Activated naive CD4-positive, alpha-beta T cell treated with Interleukin-2 at 50 U/mL for 16 hours (primary cell): Measurements from ENCODE around the gene NR4A2.

ENCODE experiments used
- DNase-seq: peaks from one replicate; pipeline ENCODE4 v3.0.0-alpha.2; 2020

NR4A2 gene

GRCh38 chr2:156332534-156333273 lies at the start of gene NR4A2:
TSS of gene NR4A2 (minus strand) at chr2:156332721. CDS start at chr2:156330186, 2,535 bp downstream.
- DNase-seq = peak; percentile 88

- no peak for DNase-seq
Measured at GRCh38 chr2:156380117-156380645, 47.7 kb upstream of the NR4A2 start.

- no peak for DNase-seq
Measured at GRCh38 chr2:156379714-156380113, 47.2 kb upstream of the NR4A2 start.

GRCh38 chr2:156379071-156379470 lies 46.5 kb upstream of the NR4A2 start:
- no peak for DNase-seq

DNA sequence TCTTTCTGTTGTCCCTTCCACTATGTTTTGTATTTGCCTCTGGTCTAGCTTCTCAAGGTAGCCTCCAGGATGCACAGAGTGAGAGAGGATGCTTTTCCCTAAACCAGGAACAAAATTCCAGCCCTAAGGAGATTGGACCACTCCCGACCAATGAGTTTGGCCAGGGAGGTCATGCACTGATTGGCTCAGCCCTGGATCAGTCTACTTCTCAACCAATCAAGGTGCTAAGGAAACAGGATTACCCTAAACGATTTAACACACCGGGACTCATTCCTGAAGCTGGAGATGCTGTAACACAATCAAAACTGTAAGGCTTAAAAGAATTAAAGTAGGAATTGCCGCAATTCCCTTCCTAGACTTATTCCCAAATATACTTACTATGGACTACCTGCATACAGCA lies 34.2 kb upstream of the NR4A2 start:
- no peak for DNase-seq

DNA sequence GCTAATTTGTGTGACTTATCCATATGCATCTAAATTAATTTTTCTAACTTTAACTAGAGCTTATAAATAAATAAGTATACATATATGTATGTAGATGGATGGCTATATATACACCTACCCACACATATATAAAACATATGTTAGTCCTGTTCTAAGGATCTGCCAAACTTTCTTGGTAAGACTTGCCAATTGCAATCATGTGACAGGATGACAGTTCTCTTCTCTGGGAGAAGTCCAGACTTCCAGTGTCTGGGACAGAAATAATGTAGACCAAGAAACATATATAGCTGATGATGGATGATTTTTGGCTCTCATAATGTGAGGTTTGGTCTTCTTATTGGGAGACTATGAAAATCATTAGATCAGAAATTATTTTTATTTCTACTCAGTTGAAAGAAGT lies 30.6 kb upstream of the NR4A2 start:
- DNase-seq = no peak

DNA sequence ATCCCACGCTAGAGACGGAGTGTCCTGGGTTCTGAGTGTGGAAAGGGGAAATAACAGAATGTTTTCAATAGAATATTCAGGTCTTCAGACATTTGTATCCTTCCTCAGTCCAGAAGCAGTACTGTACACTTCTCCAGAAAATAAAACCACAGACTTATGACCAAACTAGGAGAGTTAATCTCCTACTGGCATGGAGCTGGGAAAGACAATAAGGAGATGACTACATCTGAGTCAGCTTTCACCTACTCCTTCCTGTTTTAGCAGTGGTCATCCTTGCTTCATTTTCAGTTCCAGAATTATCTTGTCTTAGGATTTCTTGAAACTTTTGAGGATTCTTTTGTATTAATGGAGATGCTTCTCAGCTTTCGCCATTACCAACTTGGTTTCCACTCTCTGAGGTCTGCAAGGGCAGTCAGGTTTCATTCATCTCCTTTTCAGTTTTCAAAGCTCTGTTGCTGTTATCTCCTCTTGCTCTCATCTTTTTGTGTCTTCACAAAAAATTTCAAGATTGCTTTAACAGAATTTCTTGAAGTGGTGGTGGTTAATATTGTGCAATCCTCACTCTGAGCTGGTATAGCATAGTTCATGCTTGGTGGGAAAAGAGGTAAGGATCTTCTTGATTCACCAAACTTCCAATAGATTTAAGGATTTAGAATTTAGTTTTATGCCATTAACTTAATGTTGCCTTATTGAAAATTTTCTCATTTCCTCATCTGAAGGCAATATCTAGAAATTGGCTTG lies 23.7 kb upstream of the NR4A2 start:
- DNase-seq = no peak

DNA sequence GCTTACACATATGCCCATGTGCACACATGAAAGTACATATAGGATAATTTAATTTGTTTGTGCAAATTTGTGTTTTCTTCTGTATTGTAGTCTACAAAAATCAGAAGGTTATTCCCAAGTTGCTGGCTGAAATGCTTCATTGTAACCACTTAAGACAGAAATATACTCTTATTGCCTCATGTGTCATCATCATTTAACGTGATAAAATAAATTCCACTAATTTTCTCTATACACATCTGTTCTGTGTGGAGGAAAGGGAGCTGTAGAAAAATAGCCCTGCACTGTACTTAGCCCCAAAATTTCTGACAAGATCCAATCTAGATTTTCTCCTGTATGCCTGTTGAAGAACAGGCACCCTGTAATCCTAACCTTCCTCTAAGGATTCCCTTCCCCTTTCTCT lies 20.4 kb upstream of the NR4A2 start:
- DNase-seq = no peak

GRCh38 chr2:156350374-156351142 lies 18.0 kb upstream of the NR4A2 start:
- DNase-seq = no peak

GRCh38 chr2:156349605-156350004 lies 17.1 kb upstream of the NR4A2 start:
- no peak for DNase-seq

- DNase-seq = no peak
Measured at GRCh38 chr2:156349161-156349560, 16.6 kb upstream of the NR4A2 start.

DNA sequence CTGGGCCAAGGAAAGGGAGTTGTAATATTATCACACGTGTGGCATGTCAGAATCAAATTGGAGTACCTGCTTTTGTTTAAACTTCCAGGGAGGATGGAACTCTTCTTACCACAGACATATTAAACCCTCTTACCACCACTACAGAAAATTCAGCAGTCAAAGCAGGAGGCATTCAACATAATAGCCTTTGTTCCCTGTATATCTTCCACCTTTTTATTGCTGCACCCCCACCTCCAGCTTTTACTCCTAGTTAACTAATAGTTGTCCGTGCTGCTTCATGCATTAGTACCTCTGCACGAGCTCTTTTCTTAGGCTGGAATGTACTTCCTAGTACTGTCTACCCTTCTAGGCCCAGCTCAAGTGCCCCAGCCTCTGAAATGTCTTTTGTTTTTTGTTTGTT lies 14.9 kb upstream of the NR4A2 start:
- no peak for DNase-seq

DNA sequence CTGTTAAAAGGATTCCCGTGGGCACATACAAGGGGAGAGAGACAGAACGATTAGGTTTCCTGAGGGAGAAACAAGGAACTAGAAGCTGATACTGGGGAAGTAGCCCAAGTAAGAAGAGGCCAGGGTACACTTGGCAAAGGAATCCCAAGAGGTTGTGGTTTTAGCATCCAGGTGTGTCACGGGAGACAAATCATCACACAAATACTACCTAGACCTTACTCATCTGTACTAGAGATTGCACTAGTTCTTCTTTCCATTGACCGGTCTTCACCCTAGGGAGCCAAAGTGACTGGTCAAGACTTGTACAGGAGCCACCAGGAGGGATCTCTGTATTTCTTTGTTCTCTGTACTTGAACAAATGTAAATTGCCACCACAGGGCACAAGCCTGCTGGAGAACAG lies 14.2 kb upstream of the NR4A2 start:
- no peak for DNase-seq

DNA sequence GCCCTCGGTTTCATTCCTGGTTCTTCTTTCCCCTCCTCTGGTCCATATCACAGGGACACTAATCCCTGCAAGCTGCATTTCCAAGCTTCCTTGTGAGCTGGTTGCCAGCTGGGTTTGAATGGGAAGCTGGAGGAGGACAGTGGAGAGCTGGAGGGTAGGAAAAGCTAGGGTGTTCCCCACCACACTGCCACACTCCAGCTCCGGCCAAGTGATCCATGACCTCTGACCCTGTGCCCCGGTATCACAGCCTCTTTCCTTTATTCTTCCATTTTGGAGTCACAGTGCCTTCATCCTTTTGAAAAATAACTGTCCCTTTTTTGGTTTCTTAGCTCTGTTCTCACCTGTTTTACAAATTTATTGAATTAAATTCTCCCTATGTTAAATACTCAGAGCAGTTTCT lies 13.1 kb upstream of the NR4A2 start:
- no peak for DNase-seq

- DNase-seq = no peak
Measured at GRCh38 chr2:156343940-156344301, 11.4 kb upstream of the NR4A2 start.

GRCh38 chr2:156343096-156343939 lies 10.8 kb upstream of the NR4A2 start:
- DNase-seq = no peak

DNA sequence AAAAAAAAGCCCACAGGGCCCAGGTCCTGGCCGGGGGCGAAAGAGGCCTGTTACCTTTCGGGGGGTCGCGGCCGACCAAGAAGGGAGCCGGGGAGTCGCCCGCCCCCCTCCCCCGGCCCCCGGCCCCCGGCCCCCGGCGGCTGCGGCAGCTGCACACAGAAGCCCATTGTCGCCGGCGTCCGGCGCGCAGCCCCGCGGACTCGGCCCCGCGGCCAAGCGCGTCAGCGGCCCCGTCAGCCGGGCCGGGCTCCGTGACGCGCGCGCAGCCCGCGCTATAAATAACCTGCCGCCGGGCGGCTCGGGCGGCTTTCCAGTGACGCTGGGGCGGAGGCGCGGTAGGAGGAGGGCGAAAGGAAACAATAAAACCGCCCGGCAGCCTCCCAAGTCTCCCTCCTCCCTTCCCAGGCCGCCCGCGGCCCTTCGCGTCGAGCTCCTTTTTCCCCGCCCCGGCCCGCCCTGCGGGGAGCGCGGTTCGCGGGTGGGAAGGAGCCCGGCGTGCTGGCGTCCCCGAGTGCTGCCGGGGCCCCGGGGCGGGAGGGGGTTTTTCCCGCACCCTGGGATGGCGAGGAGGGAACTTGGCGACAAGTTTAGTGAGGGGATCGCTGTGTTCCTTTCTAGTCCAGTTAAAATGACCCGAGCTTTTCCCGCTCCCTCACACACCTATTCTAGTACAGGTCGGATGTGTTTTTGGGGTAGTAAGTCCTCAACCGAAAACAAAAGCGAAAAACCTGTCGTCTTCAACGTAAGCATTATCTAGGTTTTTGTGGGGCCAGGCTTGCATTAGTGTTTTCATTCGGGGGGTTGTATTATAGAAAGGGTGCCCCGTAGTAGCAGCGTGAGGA lies 10.0 kb upstream of the NR4A2 start:
- peak; percentile 88 for DNase-seq

- peak; percentile 88 for DNase-seq
Measured at GRCh38 chr2:156341452-156342253, 9.1 kb upstream of the NR4A2 start.

DNA sequence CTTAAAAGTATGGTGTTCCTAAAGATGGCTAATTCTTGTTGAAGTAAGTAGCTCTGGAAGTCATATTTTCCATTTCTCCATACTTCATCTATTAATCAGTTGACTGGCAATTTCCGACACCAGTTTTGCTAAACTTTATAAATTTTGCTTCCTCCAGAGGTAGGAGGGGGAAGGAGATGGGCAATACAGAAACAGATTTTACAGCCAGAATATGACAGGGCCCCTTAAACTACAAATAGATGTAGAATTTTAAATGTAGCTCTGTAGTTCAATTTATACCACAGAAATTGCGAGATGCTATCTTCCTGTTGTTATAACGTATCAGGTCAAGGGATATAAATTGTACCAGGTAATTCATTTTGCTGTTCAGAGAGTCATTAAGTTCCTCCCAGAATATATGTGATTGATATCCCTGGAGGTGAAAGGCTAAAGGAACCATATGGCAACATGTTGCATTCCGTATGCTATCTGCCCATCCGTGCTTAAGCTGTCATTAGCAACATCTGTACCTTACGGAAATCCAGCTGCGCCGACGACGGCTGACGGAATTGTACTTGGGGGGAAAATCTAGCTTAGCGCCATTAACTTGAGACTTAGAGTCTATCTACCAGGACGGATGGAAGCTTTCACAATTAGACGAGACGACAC lies 8.4 kb upstream of the NR4A2 start:
- peak; percentile 42 for DNase-seq

- DNase-seq = no peak
Measured at GRCh38 chr2:156340377-156340776, 7.9 kb upstream of the NR4A2 start.
